T-cell (primary cell): Measurements from ENCODE around the gene INTS11. TPM values are rescaled to one million over a fixed set of nuclear protein-coding genes. Genes with fewer than 3 reads are reported as not detected.

ENCODE experiments used
- ATAC-seq, 4 experiments: fragments of 200-7000 bp in 3 of 4; fragments of 150-1000 bp in 1 of 4; cut with Tn5 transposase; replicated peaks in 1 of 4; 1 replicate in 3 of 4; 2 replicates in 1 of 4; pipeline ENCODE4 v1.10.0; 2021; ENCODE audit warnings: moderate library complexity in 3 of 4, mild to moderate bottlenecking in 2 of 4, moderate number of reproducible peaks in 1 of 4
- CTCF ChIA-PET, 2 donors: fragments of 300-600 bp; sonication (Branson Sonifier 250); formaldehyde crosslinking; loops; one replicate each; lab custom pipeline; 2022; ENCODE audit warnings: antibody characterized with exemption in 2 of 2; lab: Charles Lee
- POLR2A ChIA-PET, 2 donors: fragments of 300-600 bp; sonication (Branson Sonifier 250); formaldehyde crosslinking; loops; one replicate each; lab custom pipeline; 2022; ENCODE audit warnings: antibody characterized with exemption in 2 of 2; lab: Charles Lee
- DNase-seq, 35 experiments: peaks; one replicate each; pipeline versions ENCODE4 v3.0.0 to v3.0.0-alpha.2; 2013 to 2023
- H3K27ac ChIP-seq: one replicate; pipeline ENCODE4 v1.5.1; 2013; ENCODE audit warnings: low read length
- H3K27me3 ChIP-seq, 2 experiments: replicated peaks in 1 of 2; 1 replicate in 1 of 2; 2 replicates in 1 of 2; pipeline versions ENCODE4 v1.6.1 to v1.7.0; 2013; ENCODE audit warnings: low read length in 1 of 2, mixed read lengths in 1 of 2; ENCODE audit not compliant: control insufficient read depth in 2 of 2, insufficient read depth in 2 of 2; ENCODE audit errors: extremely low read depth in 1 of 2
- H3K36me3 ChIP-seq, 2 donors: 1 replicate in 1 of 2; 2 replicates in 1 of 2; pipeline versions ENCODE4 v1.6.1 to v1.7.0; 2013; ENCODE audit warnings: low read length in 1 of 2; ENCODE audit not compliant: control insufficient read depth in 2 of 2, insufficient read depth in 1 of 2; ENCODE audit errors: extremely low read depth in 1 of 2
- H3K4me1 ChIP-seq, 2 experiments: 1 replicate in 1 of 2; 2 replicates in 1 of 2; pipeline versions ENCODE4 v1.6.1 to v1.7.0; 2013; ENCODE audit warnings: low read length in 2 of 2, mixed read lengths in 1 of 2; ENCODE audit not compliant: insufficient read depth in 2 of 2, control insufficient read depth in 1 of 2; ENCODE audit errors: extremely low read depth in 1 of 2
- H3K4me3 ChIP-seq, 2 donors: 1 replicate in 1 of 2; 2 replicates in 1 of 2; pipeline versions ENCODE4 v1.5.1 to v1.7.0; 2013; ENCODE audit warnings: mild to moderate bottlenecking in 2 of 2, low read length in 1 of 2, moderate library complexity in 1 of 2; ENCODE audit not compliant: control insufficient read depth in 1 of 2; ENCODE audit errors: extremely low read depth in 1 of 2
- H3K9me3 ChIP-seq: 2 replicates; pipeline ENCODE4 v1.7.0; 2013
- H3K27ac Mint-ChIP-seq, 2 donors: one replicate each; pipeline ENCODE4 v1.8.0; 2020 to 2021; ENCODE audit warnings: mild to moderate bottlenecking in 2 of 2, mixed read lengths in 2 of 2
- H3K27me3 Mint-ChIP-seq, 2 donors: one replicate each; pipeline ENCODE4 v1.8.0; 2021 to 2022; ENCODE audit warnings: mixed read lengths in 2 of 2
- H3K36me3 Mint-ChIP-seq: one replicate; pipeline ENCODE4 v1.8.0; 2021; ENCODE audit warnings: mixed read lengths
- H3K4me1 Mint-ChIP-seq, 3 donors: one replicate each; pipeline ENCODE4 v1.8.0; 2020 to 2022; ENCODE audit warnings: mixed read lengths in 3 of 3, mild to moderate bottlenecking in 1 of 3
- H3K4me3 Mint-ChIP-seq, 3 donors: one replicate each; pipeline ENCODE4 v1.8.0; 2020 to 2022; ENCODE audit warnings: mild to moderate bottlenecking in 3 of 3, mixed read lengths in 3 of 3, moderate library complexity in 3 of 3
- H3K9me3 Mint-ChIP-seq, 3 donors: one replicate each; pipeline ENCODE4 v1.8.0; 2020 to 2022; ENCODE audit warnings: mixed read lengths in 3 of 3
- WGBS: methylation state at CpG from one replicate; pipeline ENCODE4 v1.1.5; 2013; ENCODE audit warnings: missing lambda C conversion rate; ENCODE audit not compliant: insufficient coverage; 5-methylcytosine and 5-hydroxymethylcytosine counted together
- total RNA-seq, 35 experiments: library from RNA in 6 of 35; stranded (reverse) in 6 of 35; fragments of 120-200 nt in 1 of 35; gene quantifications; one replicate each; pipeline versions ENCODE4 v1.2.1 to v1.2.4 and lab custom pipeline; 2013 to 2026

INTS11 gene
- total RNA-seq, 5 donors from 2014 or later (not counting 1 experiment from before 2014, with no cell fraction given): 161 to 200 (median 182) TPM

GRCh38 chr1:1331068-1331965, 6.9 kb upstream of the INTS11 start, which contains the start of gene TAS1R3:
Gene TAS1R3, plus strand, starts transcription at chr1:1331280. Its CDS starts 66 bp downstream, at chr1:1331346.
- Mint-ChIP-seq H3K4me1 (peaks cover 6 to 10% (median 7%) of the 10 kb centered on the region in 3 donors), H3K9me3 (no peaks in the 10 kb centered on the region), H3K27ac (no peak within 1 kb of the TSS), H3K36me3 (no peaks in the 10 kb centered on the region), H3K27me3 (no peaks in the 10 kb centered on the region), H3K4me3 (no peak within 1 kb of the TSS)
- peaks cover 14 to 20% of the 10 kb centered on the region in 2 donors for H3K36me3 ChIP-seq
- H3K27me3 ChIP-seq: no peaks in the 10 kb centered on the region
- H3K4me3 ChIP-seq: no peak within 1 kb of the TSS
- no peaks in the 10 kb centered on the region for H3K9me3 ChIP-seq
- H3K27ac ChIP-seq: no peak within 1 kb of the TSS
- DNase-seq: no peak
- POLR2A ChIA-PET: no interaction called here
- ATAC-seq: no peak
- peaks cover 0 to 9% of the 10 kb centered on the region in 2 experiments for H3K4me1 ChIP-seq
- 84% methylated on average over 40 of the region's 41 CpGs for WGBS
- CTCF ChIA-PET: no interaction called here

DNA sequence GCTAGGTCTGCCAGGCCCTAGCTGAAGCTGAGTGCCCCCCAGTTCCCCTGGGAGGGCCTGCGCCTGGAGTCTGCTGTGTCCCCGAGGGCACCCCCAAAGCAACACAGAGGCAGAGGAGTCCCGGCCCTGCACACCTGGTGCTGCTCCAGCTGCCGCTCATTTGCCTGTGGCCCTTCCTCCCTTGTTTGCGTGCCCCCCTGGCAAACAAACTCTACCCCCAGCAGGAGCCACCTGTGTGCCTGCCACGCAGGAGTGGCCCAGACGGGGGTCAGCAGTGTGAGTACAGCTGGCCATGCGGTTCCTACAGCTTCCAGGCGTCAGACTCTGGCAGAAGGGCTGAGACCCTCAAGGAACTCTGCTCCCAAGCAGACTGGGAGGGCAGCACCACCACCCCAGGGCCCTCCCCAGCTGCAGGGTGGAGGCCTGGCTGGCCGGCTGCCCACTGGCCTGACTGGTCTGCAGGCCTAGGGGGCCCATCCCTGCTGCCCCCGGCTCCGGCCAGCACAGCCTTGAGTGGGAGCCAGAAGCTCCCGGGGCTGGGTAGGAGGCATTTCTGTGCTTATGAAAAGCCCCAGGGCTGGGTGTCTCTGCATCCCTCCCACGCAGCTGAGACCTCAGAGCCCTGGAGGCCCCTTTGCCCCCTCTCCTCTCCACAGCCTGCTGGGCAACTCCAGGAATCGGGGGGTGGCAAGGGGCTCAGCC, 6.1 kb upstream of the INTS11 start:
- H3K27me3 Mint-ChIP-seq: no peaks in the 10 kb centered on the region
- Histone ChIP-seq H3K27ac (no peak overlapping the region), H3K4me3 (no peak overlapping the region), H3K9me3 (no peaks in the 10 kb centered on the region), H3K36me3 (peaks cover 14 to 22% of the 10 kb centered on the region in 2 donors), H3K4me1 (peaks cover 6 to 17% of the 10 kb centered on the region in 2 experiments), H3K27me3 (no peaks in the 10 kb centered on the region)
- no peaks in the 10 kb centered on the region for H3K9me3 Mint-ChIP-seq
- ChIA-PET CTCF (no interaction called here), POLR2A (no interaction called here)
- H3K4me1 Mint-ChIP-seq: peaks cover 13 to 17% (median 15%) of the 10 kb centered on the region in 3 donors
- no peaks in the 10 kb centered on the region for H3K36me3 Mint-ChIP-seq
- H3K4me3 Mint-ChIP-seq: no peak overlapping the region
- DNase-seq (no peak), ATAC-seq (no peak)
- no peak overlapping the region for H3K27ac Mint-ChIP-seq
- WGBS: 86% methylated on average over 12 of the region's 15 CpGs

GRCh38 chr1:1329304-1330210, 5.1 kb upstream of the INTS11 start:
- Mint-ChIP-seq H3K27me3 (no peaks in the 10 kb centered on the region), H3K4me1 (peaks cover 13 to 21% (median 17%) of the 10 kb centered on the region in 3 donors), H3K36me3 (no peaks in the 10 kb centered on the region), H3K4me3 (no peak overlapping the region), H3K9me3 (no peaks in the 10 kb centered on the region), H3K27ac (no peak overlapping the region)
- 97% methylated on average over 57 of the region's 58 CpGs for WGBS
- H3K36me3 ChIP-seq: peaks cover 14 to 22% of the 10 kb centered on the region in 2 donors
- no peak overlapping the region for H3K4me3 ChIP-seq
- H3K9me3 ChIP-seq: no peaks in the 10 kb centered on the region
- no peaks in the 10 kb centered on the region for H3K27me3 ChIP-seq
- CTCF ChIA-PET: no interaction called here
- DNase-seq: no peak
- POLR2A ChIA-PET: no interaction called here
- no peak for ATAC-seq
- H3K4me1 ChIP-seq: peaks cover 7 to 24% of the 10 kb centered on the region in 2 experiments
- H3K27ac ChIP-seq: no peak overlapping the region

- POLR2A ChIA-PET: no interaction called here
- H3K9me3 Mint-ChIP-seq: no peaks in the 10 kb centered on the region
- peaks cover 11 to 28% of the 10 kb centered on the region in 2 experiments for H3K4me1 ChIP-seq
Observed at GRCh38 chr1:1328254-1328653, 3.8 kb upstream of the INTS11 start.

DNA sequence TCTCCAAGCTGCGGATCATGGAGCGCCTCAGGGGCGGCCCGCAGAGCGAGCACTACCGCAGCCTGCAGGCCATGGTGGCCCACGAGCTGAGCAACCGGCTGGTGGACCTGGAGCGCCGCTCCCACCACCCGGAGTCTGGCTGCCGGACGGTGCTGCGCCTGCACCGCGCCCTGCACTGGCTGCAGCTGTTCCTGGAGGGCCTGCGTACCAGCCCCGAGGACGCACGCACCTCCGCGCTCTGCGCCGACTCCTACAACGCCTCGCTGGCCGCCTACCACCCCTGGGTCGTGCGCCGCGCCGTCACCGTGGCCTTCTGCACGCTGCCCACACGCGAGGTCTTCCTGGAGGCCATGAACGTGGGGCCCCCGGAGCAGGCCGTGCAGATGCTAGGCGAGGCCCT, 2.8 kb upstream of the INTS11 start:
- ChIA-PET CTCF (no interaction called here), POLR2A (no interaction called here)
- peaks cover 14 to 22% of the 10 kb centered on the region in 2 donors for H3K36me3 ChIP-seq
- H3K4me1 Mint-ChIP-seq: peaks cover 26 to 33% (median 27%) of the 10 kb centered on the region in 3 donors
- H3K27me3 ChIP-seq: peaks cover 0 to 2% of the 10 kb centered on the region in 2 experiments
- ATAC-seq (no peak), DNase-seq (no peak)
- no peaks in the 10 kb centered on the region for H3K9me3 Mint-ChIP-seq
- no peak overlapping the region for H3K27ac ChIP-seq
- peaks cover 17 to 36% of the 10 kb centered on the region in 2 experiments for H3K4me1 ChIP-seq
- no peaks in the 10 kb centered on the region for H3K27me3 Mint-ChIP-seq
- no peak overlapping the region for H3K4me3 ChIP-seq
- H3K36me3 Mint-ChIP-seq: no peaks in the 10 kb centered on the region
- H3K9me3 ChIP-seq: no peaks in the 10 kb centered on the region
- 91% methylated on average over 40 of the region's 40 CpGs for WGBS
- H3K27ac Mint-ChIP-seq: no peak overlapping the region
- H3K4me3 Mint-ChIP-seq: peak overlapping the region in 2 of 3 donors; percentile 13 to 45

More at GRCh38 chr1:1328254-1328653, 3.8 kb upstream of the INTS11 start:
- no peak overlapping the region for H3K4me3 Mint-ChIP-seq
- Histone ChIP-seq H3K27me3 (no peaks in the 10 kb centered on the region), H3K4me3 (no peak overlapping the region), H3K36me3 (peaks cover 14 to 22% of the 10 kb centered on the region in 2 donors), H3K27ac (no peak overlapping the region), H3K9me3 (no peaks in the 10 kb centered on the region)
- no peaks in the 10 kb centered on the region for H3K36me3 Mint-ChIP-seq
- H3K27ac Mint-ChIP-seq: no peak overlapping the region
- no peaks in the 10 kb centered on the region for H3K27me3 Mint-ChIP-seq
- DNase-seq: no peak
- WGBS: 95% methylated on average over 14 of the region's 15 CpGs
- no peak for ATAC-seq
- CTCF ChIA-PET: no interaction called here
- H3K4me1 Mint-ChIP-seq: peaks cover 19 to 27% (median 21%) of the 10 kb centered on the region in 3 donors
